GM18519 (cell line): ENCODE measurements around the gene UGT1A3.
"Not testable (repeated sequence)": the region's sequence is repeated elsewhere in the genome, so short reads cannot be mapped to it uniquely, and the experiment has no call there.

Source experiments
- ATAC-seq: cut with Tn5 transposase; IDR thresholded peaks from one replicate; pipeline ENCODE4 v1.9.1; 2021; ENCODE audit warnings: mild to moderate bottlenecking, moderate library complexity; ENCODE audit not compliant: unreplicated experiment, low FRiP score

The UGT1A3 gene

DNA sequence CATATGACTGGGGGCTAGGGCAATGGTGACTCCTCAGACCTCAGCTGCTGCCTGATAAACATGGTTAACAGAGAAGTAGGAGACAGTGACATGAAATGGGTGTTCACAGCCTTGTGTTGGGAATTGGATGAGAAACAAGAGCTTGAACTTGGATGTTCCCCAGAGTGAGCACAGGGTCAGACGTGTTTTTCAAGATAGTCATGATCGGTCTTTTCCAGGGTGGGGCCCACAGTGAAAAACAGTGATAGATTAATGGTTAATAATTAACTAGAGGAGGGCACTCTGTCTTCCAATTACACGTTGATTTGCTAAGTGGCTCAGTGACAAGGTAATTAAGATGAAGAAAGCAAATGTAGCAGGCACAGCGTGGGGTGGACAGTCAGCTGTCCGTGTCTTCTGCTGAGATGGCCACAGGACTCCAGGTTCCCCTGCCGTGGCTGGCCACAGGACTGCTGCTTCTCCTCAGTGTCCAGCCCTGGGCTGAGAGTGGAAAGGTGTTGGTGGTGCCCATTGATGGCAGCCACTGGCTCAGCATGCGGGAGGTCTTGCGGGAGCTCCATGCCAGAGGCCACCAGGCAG, at the start of gene UGT1A3:
Gene UGT1A3, plus strand, starts transcription at position 320 of the 579 bp plus-strand sequence. Its CDS starts 85 bp downstream, at position 405.
- ATAC-seq, result no peak

DNA sequence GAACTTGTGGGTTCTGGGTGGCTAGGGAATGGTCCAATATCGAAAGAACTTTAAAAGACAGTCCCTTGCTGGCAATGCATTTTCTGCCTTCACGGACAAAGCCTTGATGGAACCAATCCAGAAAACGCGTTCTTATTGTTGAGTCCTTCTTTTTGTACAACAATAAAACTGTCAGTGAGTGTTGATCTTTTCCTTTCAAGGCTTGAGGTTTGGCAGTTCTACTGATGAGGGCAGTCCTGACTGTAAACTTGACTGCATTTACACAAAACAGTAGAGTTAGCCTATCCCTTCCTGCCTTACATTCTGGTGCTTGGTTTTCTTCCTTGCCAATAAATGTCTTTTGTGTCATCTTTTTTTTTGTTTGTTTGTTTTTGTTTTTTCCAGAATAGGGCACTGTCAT, 49.6 kb upstream of the UGT1A3 start:
- no peak for ATAC-seq

DNA sequence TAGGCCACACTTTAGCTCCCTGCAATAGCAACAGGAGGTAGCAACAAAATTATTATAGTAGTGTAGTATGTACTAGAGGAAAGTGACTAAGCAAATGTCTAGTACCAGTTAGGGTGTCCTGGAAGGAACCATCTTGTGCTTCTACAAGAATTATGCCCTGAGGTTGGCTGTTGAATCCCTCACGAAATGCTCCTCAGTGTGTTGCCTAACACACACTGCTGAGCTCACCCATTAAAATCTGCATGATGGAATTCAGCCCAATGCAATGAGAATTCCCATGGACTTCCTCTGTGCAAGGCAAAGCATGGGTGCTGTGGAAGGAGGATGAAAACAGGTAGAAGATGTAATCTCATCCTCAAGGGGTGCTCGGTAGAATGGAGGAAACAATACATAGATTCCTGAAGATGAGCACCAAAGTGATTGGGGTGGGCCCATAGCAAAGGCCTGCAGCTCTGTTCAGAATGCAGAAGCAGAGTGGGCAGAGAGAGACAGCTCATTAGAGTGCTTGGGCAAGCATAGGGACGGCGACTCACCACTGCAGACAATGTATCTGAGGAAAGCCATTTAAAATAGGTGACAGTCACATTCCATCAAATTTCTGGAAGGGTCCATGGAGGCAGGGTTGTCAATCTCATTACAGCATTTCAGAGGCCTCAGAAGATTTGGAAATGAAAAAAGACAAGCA, 48.3 kb upstream of the UGT1A3 start:
- no peak for ATAC-seq

DNA sequence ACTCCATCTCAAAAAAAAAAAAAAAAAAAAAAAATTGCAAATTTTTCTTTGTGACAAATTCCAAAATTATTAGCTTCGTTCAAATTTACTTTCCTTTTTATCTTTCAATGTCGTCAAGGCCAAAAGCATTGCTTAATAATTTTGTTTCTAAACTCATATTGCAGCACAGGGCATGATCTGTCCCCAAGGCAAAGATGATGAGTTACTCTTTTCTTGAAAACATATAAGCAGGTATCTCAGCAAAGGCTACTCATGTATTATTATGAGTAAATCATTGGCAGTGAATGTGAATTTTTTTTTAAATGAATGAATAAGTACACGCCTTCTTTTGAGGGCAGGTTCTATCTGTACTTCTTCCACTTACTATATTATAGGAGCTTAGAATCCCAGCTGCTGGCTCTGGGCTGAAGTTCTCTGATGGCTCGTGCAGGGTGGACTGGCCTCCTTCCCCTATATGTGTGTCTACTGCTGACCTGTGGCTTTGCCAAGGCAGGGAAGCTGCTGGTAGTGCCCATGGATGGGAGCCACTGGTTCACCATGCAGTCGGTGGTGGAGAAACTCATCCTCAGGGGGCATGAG, 47.2 kb upstream of the UGT1A3 start, which contains the start of gene UGT1A7:
Gene UGT1A7, plus strand, starts transcription at position 381 of the 579 bp plus-strand sequence. Its CDS starts 37 bp downstream, at position 418.
- ATAC-seq, result no peak

DNA sequence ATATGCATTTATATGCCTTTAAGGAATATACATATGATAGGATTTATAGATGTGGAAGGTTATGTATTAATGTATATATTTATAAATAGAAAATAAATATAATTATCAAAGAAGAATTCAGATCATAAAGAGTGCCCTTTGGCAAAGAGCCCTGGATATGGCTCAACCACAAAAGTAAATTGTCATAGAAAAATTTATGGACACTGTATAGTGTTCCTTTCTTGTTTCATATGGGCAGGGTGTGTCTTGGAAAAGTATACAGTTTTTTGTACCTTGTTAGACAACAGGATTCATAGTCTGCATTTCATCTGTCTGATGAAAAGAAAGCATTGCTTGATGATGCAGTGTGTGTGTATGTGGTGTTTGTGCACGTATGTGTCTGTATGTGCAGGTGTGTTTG, 44.2 kb upstream of the UGT1A3 start:
- no peak for ATAC-seq

DNA sequence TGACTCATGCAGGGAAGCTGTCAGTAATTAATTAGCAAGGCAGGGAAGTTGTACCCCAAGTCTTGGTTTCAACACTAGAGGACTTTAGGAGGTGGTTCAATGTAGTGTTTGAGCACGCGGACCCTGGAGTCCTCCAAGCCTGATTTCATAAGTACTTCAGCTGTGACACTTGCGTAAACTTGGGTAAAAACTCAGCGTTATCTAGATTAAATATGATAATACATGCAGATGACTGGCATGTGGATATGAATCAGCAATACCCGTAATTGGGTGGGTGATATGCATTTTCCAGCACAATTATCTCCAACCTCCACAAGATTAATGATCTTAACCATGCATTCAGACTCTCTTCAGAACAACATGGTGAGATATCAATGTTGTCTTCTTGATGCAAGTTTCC, 41.9 kb upstream of the UGT1A3 start:
- ATAC-seq, result no peak

DNA sequence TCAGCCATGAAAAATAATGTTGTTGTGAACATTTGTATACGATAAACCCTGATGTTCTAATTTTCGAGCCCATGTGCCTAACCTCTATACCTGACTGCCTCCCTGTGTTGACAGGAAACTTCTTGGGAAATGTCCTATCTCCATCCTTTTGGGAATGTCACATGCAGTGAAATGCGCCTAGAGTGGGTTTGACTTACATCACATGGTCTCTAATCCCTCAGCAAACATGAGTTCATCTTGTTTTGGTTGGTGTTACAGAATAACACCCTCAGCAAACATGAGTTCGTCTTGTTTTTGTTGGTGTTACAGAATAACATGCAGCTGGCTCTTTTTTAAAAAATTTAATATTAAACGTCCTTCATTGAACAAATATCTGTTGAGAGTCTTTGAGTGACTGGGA, 40.5 kb upstream of the UGT1A3 start:
- no peak for ATAC-seq

DNA sequence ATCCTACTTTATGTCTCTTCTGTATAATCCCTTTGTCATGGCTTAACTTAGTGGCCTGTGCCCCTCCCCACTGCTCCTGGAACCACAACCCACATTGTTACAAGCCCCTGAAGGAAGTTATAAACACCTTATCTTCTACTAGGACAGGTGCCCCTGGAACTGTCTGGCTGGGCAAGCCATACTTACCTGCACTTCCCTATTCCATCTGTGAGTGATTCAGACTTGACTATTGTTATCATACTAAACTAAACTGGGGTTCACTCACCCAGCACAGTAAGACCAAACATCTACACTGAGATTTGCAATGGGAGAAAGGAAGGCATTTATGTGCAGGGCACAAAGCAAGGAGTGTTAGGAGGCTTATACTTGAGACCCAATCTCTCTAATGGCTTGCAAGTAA, 39.8 kb upstream of the UGT1A3 start:
- ATAC-seq, result no peak

DNA sequence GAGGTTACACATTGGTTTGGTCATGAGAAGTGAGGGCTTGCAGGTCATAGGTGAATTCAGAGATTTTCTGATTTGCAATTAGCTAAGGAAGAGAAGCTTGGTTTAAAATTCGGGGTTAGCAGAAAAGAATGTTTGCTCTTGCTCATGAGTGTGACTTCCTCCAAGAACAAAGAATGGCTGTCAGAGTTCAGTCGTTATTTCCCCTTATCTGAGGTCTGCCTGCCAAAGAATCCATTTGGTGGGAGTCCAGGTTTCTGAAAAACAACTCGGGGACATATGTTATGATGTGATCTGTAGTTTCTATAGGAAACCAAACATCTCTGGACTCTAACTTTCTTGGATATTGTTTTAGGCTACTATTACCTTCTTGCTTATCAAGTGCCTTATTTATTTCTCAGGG, 39.3 kb upstream of the UGT1A3 start:
- ATAC-seq, result no peak

DNA sequence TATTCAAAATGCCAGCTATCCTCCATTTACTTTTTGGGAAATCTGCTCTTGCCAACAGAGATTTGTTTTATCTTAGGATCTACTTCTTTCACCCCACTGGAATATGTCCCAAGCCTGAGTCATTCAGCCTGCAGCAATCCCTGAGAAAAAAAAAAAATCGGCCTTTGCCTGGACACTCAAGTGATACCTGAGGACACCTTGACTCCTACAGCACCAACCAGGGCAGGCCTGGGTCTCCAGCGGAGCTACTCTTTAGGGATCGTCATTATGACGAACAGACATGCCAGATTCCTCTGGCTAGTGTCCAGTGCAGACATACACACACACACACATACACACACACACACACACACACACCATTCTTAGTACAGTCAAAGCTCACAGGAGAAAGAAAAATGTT, 38.4 kb upstream of the UGT1A3 start:
- no peak for ATAC-seq

DNA sequence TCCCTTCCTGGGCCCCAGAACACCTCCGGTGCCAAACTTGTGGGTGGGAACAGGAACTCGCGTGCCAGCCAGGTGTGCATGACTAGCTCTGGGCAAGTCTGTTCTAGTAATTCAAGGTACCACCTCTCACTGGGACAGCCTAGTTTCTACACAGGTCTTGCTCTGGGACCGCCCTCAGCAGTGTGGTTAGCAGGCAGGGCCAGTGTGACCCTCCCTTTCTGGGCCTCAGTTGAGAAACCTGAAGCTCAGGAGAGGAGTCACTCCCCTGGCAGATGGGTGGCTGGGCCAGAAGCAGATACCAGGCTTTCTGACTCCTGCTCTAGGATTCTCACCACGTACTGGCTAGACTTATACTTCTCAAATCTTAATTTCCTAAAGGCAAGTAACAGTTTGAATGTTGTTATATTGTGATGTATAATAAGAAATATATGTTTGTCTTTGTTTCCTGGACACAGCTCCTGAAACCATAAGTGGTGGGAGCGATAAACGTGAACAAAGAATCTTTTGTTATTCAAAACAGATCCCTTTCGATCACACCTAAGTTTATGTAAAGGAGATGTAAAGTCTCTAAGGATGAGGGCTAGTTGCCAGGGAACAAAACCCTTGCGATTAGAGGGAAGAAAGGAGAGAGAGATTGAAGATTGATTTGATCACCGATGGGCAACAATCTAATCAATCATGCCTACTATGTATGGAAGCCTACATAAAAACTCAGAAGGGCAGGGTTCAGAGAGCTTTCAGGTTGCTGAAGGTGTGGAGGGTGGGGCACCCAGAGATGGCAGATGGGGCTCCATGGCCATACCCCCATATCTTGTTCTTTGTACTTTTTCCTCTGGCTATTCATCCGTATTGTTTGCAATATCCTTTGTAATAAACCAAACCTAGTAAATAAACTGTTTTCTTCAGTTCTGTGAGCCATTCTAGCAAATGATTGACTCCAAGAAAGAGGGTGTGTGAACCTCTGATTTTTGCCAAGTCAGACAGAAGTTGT, 37.1 kb upstream of the UGT1A3 start:
- no peak for ATAC-seq

DNA sequence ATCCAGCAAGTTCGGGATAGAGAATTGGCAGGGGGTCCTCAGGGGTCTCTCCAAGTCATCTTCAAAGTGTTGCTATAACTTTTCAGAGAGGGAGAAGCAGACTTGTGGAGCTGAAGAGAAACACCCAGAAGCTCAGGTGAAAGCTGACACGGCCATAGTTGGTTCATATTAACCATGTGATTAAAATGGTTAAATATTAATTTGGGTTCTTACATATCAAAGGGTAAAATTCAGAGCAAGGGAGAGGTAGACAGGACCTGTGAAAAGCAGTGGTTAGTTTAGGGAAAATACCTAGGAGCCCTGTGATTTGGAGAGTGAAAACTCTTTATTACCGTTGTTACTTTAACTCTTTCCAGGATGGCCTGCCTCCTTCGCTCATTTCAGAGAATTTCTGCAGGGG, 36.2 kb upstream of the UGT1A3 start, which contains the start of gene UGT1A6:
Gene UGT1A6, plus strand, starts transcription at position 243 of the 400 bp plus-strand sequence. Its CDS starts 115 bp downstream, at position 358.
- ATAC-seq, result no peak

DNA sequence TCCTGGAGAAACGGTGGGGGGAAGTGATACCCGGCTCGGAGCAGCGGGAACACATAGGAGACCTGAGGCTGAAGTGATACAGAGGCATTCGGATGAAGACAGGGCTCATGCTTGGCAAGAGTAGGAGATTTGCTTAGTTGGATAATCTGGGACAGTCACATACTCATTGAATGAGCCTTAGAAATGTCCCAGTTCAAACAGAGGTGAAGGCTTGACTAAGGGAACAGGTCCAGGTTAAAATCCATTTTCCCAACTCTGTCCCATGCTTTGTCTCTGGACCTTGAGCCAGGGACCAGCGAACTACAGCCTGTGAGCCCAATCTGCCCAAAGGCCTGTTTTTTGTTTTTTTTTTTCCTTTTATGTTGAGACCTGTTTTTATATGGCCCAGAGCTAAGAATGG, 34.9 kb upstream of the UGT1A3 start:
- no peak for ATAC-seq

DNA sequence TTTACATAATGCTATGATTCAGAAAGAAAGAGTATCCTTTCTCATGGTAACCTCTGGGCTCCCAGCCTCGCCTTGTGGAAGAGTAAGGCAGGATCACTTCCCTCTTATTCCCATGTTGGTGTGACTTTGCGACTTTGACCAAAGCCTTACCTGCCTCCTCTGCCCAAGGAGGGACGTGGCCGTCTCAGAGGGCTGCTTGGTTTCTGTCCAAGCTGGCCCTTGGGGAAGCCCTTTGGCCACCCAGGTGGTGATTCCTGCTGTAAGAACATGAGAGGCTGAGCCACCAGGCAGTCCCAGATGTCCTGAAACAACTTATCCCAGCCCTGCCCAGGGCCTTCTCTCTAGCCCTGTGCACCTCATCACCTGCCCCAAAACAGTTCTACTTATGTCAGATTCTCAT, 30.1 kb upstream of the UGT1A3 start:
- no peak for ATAC-seq

DNA sequence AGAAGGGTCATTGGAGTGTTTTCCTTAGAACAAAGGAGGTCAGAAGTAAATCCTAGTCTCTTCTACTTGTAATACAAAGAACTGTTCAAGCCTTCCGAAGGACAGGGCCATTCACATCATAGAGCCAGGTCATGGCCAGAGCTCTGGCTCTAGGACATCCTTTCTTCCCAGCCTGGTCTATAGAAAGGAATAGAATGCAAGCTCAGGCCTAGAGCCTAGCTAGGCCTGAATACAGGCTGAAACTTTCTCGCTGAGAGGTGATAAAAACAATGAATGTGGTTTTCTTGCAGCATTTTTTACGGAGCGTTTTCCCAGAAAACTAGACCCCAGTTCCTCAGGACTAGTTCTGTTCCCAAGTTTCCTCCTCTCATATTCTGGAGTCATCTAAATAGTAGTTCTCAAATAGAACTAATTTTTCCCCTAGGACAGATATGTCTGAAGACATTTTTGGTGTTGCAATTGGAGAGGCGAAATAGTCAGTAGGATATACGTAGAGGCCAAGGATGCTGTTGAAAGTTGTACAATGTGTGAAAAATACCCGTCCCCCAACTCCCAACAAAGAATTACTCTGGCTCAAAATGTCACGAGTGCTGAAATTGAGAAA, 29.3 kb upstream of the UGT1A3 start:
- no peak for ATAC-seq

DNA sequence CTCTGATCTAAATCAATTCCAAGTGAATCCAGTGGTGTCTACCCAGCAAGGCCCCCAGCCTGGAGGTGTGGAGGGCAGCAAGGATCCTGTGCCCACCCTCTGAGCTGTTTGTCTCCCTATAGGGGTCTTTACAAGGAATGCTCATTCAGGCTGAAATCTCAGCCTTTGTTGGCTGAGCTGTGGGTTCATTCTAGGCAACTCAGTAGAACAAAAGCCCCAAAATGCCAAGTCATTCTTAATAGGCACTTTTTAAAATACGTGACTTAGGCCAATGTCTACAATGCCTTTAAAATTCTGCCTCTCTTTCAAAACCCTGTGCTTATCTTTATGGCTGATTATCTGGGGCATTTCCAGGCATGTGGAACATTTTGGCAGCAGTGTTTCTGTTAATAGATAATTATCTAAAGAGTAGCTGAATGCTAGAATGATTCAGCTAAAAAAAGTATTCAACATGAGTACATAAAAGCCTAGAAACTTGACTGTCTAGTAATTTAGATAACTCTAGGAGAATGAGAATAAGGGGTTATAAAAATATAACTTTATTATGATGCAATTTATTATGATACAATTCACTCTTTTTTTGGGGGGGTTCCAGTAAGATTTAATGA, 28.7 kb upstream of the UGT1A3 start:
- ATAC-seq, result no peak

DNA sequence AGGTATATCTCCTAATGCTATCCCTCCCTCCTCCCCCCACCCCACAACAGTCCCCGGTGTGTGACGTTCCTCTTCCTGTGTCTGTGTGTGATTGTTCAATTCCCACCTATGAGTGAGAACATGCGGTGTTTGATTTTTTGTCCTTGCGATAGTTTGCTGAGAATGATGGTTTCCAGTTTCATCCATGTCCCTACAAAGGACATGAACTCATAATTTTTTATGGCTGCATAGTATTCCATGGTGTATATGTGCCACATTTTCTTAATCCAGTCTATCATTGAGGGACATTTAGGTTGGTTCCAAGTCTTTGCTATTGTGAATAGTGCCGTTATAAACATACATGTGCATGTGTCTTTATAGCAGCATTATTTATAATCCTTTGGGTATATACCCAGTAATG, 28.0 kb upstream of the UGT1A3 start:
- ATAC-seq, result not testable (repeated sequence)

DNA sequence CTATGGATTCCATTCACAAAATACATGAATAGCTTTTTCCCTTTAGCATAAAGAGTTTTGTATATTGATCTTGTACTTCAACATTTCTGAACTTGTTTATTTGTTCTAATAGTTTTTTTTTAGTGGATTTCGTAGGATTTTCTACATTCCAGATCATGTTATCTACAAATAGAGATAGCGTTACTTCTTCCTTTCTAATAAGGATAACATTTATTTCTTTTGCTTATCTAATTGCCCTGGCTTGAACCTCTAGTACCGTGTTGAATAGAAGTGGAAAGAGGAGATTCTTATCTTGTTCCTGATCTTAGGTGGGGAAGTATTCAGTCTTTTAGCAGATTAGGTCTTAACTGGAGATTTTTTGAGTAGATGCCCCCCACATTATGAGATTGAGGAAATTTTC, 26.6 kb upstream of the UGT1A3 start:
- ATAC-seq, result no peak

DNA sequence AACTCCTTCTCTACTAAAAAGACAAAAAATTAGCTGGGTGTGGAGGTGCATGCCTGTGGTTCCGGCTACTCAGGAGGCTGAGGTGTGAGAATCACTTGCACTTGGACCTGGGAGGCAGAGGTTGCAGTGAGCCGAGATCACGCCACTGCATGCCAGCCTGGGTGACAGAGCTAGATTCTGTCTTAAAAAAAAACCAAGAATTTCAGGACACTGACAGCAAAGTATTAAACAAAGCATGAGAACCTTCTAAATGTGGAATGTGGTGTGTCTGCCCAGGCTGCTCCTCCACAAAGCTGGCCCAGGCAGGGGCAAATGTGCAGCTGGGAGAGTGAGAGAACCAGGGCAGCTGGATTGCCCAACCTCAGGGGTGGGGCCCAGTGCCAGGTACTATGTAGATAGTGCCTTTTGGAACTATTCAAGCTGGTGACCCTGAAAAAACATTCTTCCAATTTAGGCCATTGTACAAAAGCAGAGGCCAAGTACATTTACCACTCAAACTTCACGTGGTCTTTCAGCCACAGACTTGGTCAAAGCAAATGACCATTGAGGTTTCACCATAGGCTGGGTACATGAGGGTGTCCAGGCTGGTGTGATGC, 22.8 kb upstream of the UGT1A3 start:
- ATAC-seq, result no peak

DNA sequence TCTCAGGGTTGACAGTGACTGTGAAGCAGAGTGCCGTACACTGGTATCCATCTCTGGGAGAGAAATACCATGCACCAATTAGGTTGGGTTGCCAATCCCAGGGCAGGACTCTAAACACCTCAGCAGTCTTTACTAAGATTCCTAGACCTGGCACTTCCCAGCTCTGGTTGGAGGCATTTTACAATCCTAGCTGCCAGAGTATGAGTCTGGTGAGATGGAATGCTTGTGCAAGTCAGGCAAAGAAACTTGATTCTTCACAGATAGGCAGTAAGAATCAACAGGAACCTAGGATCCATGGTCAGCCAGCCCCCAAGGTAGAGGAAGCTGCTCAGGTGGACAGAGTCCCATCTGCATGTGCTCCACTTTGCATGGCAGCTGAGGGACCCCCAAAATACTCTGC, 22.1 kb upstream of the UGT1A3 start:
- ATAC-seq, result no peak
